Heart right ventricle (tissue), 16 donors: Measurements from ENCODE around the gene NARF. TPM values are rescaled to one million over a fixed set of nuclear protein-coding genes. Genes with fewer than 3 reads are reported as not detected.
"Not testable (repeated sequence)": the region's sequence is repeated elsewhere in the genome, so short reads cannot be mapped to it uniquely, and the experiment has no call there.

Experiments
- ATAC-seq, 8 donors: fragments of 200-7000 bp; cut with Tn5 transposase; one replicate each; pipeline ENCODE4 v1.9.1; 2020; ENCODE audit warnings: mild to moderate bottlenecking in 8 of 8, moderate library complexity in 8 of 8, moderate number of reproducible peaks in 1 of 8
- DNase-seq, 2 donors: peaks; one replicate each; pipeline ENCODE4 v3.0.0-alpha.2; 2020
- H3K27ac ChIP-seq, 10 donors: fragments of 200-600 bp; sonication (generic) in 2 of 10; one replicate each; pipeline versions ENCODE4 v1.5.0 to v1.8.0; 2020 to 2022; ENCODE audit warnings: mild to moderate bottlenecking in 3 of 10
- H3K27me3 ChIP-seq, 7 donors: fragments of 200-600 bp; one replicate each; pipeline ENCODE4 v1.8.0; 2021 to 2022; ENCODE audit warnings: mild to moderate bottlenecking in 2 of 7
- H3K36me3 ChIP-seq, 9 donors: fragments of 200-600 bp; sonication (generic) in 1 of 9; one replicate each; pipeline versions ENCODE4 v1.5.0 to v1.8.0; 2020 to 2022; ENCODE audit warnings: mild to moderate bottlenecking in 2 of 9
- H3K4me1 ChIP-seq, 9 donors: fragments of 200-600 bp; sonication (generic) in 1 of 9; one replicate each; pipeline versions ENCODE4 v1.5.0 to v1.8.0; 2020 to 2022; ENCODE audit warnings: mild to moderate bottlenecking in 4 of 9
- H3K4me3 ChIP-seq, 10 donors: fragments of 200-600 bp; sonication (generic) in 2 of 10; one replicate each; pipeline versions ENCODE4 v1.5.0 to v1.8.0; 2020 to 2022; ENCODE audit warnings: mild to moderate bottlenecking in 7 of 10, moderate library complexity in 2 of 10
- H3K9me3 ChIP-seq, 11 donors: fragments of 200-600 bp in 10 of 11; sonication (generic) in 2 of 11; one replicate each; pipeline versions ENCODE4 v1.5.0 to v1.8.0; 2013 to 2022; ENCODE audit warnings: mild to moderate bottlenecking in 2 of 11, control low read depth in 1 of 11, moderate library complexity in 1 of 11
- WGBS, 2 donors: extraction: QIAGEN DNeasy Blood & Tissue Kit; methylation state at CpG; one replicate each; pipeline ENCODE4 v1.1.7; 2013; ENCODE audit warnings: inconsistent platforms in 1 of 2; 5-methylcytosine and 5-hydroxymethylcytosine counted together
- intact Hi-C, 10 donors: fragments of 100-400 bp; cut with DNase I; formaldehyde crosslinking; loops; one replicate each; pipeline versions ENCODE4 v1.11.1 to v1.14.2; 2022
- polyA plus RNA-seq, 2 donors: library from polyadenylated mRNA; stranded (reverse); fragments of 200-250 nt; gene quantifications; one replicate each; pipeline ENCODE4 v1.2.3, GENCODE V29; 2013
- total RNA-seq, 10 donors: library from RNA; stranded (reverse); fragmentation: NEBNext Ultra II Directional in 3 of 10; extraction: Animal tissue kit (Norgen Biotek cat#: 25700) in 3 of 10; gene quantifications; one replicate each; pipeline versions ENCODE4 v1.2.1 to v1.2.4, GENCODE V29; 2021 to 2023
- TF ChIP-seq, protein P1 (sequence below), 9 donors: fragments of 200-600 bp; sonication (generic) in 2 of 9; IDR thresholded peaks; one replicate each; pipeline versions ENCODE4 v1.5.0 to v1.8.0; 2021 to 2022; ENCODE audit warnings: antibody characterized with exemption in 9 of 9, mild to moderate bottlenecking in 5 of 9, moderate library complexity in 1 of 9
- donor health status: Arrhythmogenic right ventricular cardiomyopathy.
- donor health status: ischemic (EF 13 %, LVEDD 7.1; RV severe dilation, severe dysfunction).
- donor health status: healthy with polysubstance abuse.
- donor health status: DM: no; HTN: yes; CAD: no.
- donor health status: DM: no; HTN: no; CAD: no.
- donor health status: ischemic (EF 25% LVEDD 6.9; RV normal size, moderate dysfunction).
- donor health status: ischemic (EF 25% LVEDD 5.7; RV mildly dilated, moderate dysfunction).
- donor health status: healthy.
- donor health status: DM: yes; HTN: yes; CAD: no.
- donor health status: Ischemic cardiomyopathy.
- donor health status: ischemic (EF 35%, LVEDD 5.7; RV mildly dilated, moderate dysfunction).
- donor health status: nonischemic (EF 11% LVEDD 7.7; RV severe dilation, severe dysfunction).
- donor health status: DM: yes; HTN: yes; CAD: no.
- donor health status: PGD.
- donor health status: ischemic (EF 29% LVEDD 5.4; RV normal size, mild dysfunction).
- donor health status: nonischemic (EF 23%, LVEDD 6.1; RV moderate dilation, normal function).

Gene NARF
- total and polyA plus RNA-seq, 12 donors = 48.4 to 179 (median 64.5) TPM

DNA sequence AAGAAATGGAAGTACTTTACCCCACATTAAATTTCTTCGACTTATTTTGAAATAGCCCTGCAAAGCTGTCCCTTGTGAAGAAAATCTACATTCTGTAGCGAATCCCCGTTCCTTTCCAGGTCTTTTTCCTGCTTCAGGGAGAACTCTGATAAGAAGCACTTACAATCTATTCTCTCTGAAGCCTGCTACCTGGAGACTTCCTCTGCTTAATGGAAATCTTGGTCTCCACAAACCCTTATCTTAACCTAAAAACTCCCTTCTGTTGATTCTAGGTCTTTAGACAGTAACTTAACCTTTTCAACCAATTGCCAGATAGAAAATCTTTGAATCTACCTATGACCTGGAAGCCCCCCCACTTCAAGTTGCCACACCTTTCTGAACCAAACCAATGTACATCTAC is 6.4 kb upstream of the NARF start:
- Histone ChIP-seq H3K4me1 (peaks cover 4 to 44% (median 33%) of the 10 kb centered on the region in 9 donors), H3K27ac (peak overlapping the region in 8 of 10 donors; percentile 92 to 99 (median 94)), H3K27me3 (no peaks in the 10 kb centered on the region), H3K4me3 (no peak overlapping the region), H3K36me3 (peaks cover 0 to 9% (median 0%) of the 10 kb centered on the region in 9 donors), H3K9me3 (no peaks in the 10 kb centered on the region)
- ATAC-seq = no peak
- WGBS, 2 donors = 94 to 96% methylated on average over 3 of the region's 3 CpGs
- intact Hi-C loops = loop anchor here in 2 of 10 donors (5.0 to 10.0 kb wide), 2 partner anchors 35 to 103 kb away; partner anchors contain the start of genes HEXD (in 1 of the 2) and OGFOD3 (in 1 of the 2)
- TF ChIP-seq, protein P1, sequence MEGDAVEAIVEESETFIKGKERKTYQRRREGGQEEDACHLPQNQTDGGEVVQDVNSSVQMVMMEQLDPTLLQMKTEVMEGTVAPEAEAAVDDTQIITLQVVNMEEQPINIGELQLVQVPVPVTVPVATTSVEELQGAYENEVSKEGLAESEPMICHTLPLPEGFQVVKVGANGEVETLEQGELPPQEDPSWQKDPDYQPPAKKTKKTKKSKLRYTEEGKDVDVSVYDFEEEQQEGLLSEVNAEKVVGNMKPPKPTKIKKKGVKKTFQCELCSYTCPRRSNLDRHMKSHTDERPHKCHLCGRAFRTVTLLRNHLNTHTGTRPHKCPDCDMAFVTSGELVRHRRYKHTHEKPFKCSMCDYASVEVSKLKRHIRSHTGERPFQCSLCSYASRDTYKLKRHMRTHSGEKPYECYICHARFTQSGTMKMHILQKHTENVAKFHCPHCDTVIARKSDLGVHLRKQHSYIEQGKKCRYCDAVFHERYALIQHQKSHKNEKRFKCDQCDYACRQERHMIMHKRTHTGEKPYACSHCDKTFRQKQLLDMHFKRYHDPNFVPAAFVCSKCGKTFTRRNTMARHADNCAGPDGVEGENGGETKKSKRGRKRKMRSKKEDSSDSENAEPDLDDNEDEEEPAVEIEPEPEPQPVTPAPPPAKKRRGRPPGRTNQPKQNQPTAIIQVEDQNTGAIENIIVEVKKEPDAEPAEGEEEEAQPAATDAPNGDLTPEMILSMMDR (IDR thresholded peaks at IDR 0.05) = no peak
- DNase-seq = no peak

DNA sequence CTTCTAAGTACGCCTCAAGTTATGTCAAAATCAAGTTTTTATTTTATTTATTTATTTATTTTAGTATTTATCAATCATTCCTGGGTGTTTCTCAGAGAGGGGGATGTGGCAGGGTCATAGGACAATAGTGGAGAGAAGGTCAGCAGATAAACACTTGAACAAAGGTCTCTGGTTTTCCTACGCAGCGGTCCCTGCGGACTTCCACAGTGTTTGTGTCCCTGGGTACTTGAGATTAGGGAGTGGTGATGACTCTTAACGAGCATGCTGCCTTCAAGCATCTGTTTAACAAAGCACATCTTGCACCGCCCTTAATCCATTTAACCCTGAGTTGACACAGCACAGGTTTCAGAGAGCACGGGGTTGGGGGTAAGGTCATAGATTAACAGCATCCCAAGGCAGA is 5.4 kb upstream of the NARF start:
- H3K27me3 ChIP-seq, H3K36me3 ChIP-seq, H3K9me3 ChIP-seq, ATAC-seq, H3K4me3 ChIP-seq, H3K27ac ChIP-seq, DNase-seq: not testable (repeated sequence)
- intact Hi-C loops = loop anchor here in 2 of 10 donors (5.0 to 10.0 kb wide), 2 partner anchors 36 to 102 kb away; partner anchors contain the start of genes HEXD (in 1 of the 2) and OGFOD3 (in 1 of the 2)
- H3K4me1 ChIP-seq = peaks cover 9 to 46% (median 39%) of the 10 kb centered on the region in 9 donors
- WGBS, 2 donors = 83 to 91% methylated on average over 7 of the region's 7 CpGs

DNA sequence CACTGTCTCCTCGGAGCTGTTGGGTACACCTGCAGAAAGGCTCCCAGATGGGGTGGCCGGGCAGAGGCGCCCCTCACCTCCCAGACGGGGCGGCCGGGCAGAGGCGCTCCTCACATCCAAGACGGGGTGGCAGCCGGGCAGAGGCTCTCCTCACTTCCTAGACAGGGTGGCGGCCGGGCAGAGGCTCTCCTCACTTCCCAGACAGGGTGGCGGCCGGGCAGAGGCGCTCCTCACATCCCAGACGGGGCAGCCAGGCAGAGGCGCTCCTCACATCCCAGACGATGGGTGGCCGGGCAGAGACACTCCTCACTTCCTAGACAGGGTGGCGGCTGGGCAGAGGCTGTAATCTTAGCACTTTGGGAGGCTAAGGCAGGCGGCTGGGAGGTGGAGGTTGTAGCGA is 4.8 kb upstream of the NARF start:
- H3K4me1 ChIP-seq = peaks cover 9 to 46% (median 39%) of the 10 kb centered on the region in 9 donors
- H3K27me3 ChIP-seq, H3K9me3 ChIP-seq, ATAC-seq, H3K36me3 ChIP-seq, DNase-seq, H3K27ac ChIP-seq, H3K4me3 ChIP-seq: not testable (repeated sequence)
- WGBS, 2 donors = 95 to 96% methylated on average over 21 of the region's 21 CpGs
- intact Hi-C loops = loop anchor here in 2 of 10 donors (5.0 to 10.0 kb wide), 2 partner anchors 36 to 101 kb away; partner anchors contain the start of genes HEXD (in 1 of the 2) and OGFOD3 (in 1 of the 2)

DNA sequence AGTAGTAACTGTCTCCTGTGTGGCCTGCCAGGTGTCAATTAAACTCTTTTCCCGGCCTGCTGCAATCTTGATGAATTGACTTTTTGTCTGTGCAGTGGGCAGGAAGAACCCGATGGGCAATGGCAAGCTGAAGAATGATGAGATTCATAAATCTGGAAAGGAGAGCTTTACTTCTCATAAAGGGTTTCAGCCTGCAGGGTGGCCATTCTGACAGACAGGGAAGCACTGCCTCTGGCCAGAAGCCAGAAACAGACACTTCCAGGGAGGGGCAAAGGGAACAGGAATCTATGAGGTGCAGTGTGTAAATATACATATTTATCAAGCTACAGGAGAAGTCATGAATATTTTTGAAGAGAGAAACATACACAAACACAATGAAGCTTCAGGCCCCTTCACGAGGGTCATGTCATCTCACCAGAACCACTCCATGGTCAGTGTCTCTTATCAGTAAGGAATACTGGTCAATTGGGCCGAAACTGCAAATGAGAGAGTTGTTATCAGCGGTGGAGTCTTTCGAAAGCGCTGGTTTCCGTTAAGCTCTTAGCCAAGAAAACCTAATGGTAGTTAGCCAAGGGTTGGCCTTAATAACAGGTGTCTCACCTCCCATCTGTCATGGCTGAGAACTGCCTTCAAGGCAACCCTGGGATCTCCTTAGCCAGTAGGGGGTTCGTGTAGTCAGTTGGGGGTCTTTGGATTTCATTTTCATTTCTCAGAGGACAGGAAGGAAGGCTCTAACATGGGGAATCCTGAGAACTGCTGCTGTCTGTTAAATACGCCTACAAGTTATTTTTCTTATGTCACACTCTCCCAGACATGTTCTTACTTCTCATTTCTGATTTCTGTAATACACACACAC is 1.2 kb upstream of the NARF start:
- H3K27me3 ChIP-seq = no peaks in the 10 kb centered on the region
- H3K9me3 ChIP-seq = no peaks in the 10 kb centered on the region
- H3K4me3 ChIP-seq = peak overlapping the region in 9 of 10 donors; percentile 71 to 99 (median 92)
- H3K27ac ChIP-seq = peak overlapping the region; percentile 99 to 100 (median 100)
- intact Hi-C loops = loop anchor here in 3 of 10 donors (5.0 to 10.0 kb wide), 3 partner anchors 40 to 98 kb away; partner anchors contain the start of genes HEXD (in 2 of the 3) and OGFOD3 (in 2 of the 3)
- peaks cover 0 to 26% (median 18%) of the 10 kb centered on the region in 9 donors for H3K36me3 ChIP-seq
- no peak for ATAC-seq
- H3K4me1 ChIP-seq = peaks cover 10 to 36% (median 31%) of the 10 kb centered on the region in 9 donors
- WGBS, 2 donors = 49 to 56% methylated on average over 10 of the region's 10 CpGs
- TF ChIP-seq, protein P1 (IDR thresholded peaks at IDR 0.05) = no peak
- no peak for DNase-seq

DNA sequence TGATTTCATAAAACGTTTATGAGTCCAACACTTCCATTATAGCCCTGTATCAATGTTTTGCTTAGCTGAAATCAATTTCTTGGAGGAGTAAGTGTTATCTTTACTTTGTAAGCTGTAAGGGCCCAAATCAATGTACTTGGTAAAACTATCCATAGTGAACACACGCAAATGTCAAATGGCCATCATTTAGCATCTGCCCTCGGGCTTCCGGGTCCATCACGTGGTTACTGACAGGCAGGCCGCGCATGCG is 687 bp upstream of the NARF start:
- Histone ChIP-seq H3K9me3 (no peaks in the 10 kb centered on the region), H3K4me1 (peaks cover 10 to 36% (median 32%) of the 10 kb centered on the region in 9 donors), H3K36me3 (peaks cover 0 to 32% (median 18%) of the 10 kb centered on the region in 9 donors), H3K27ac (peak overlapping the region; percentile 99 to 100 (median 100)), H3K27me3 (no peaks in the 10 kb centered on the region), H3K4me3 (peak overlapping the region; percentile 34 to 99 (median 88))
- WGBS, 2 donors = 0 to 2% methylated on average over 8 of the region's 8 CpGs
- TF ChIP-seq, protein P1 (IDR thresholded peaks at IDR 0.05) = no peak
- no peak for ATAC-seq
- no peak for DNase-seq
- intact Hi-C loops = loop anchor here in 3 of 10 donors (5.0 to 10.0 kb wide), 3 partner anchors 39 to 97 kb away; partner anchors contain the start of genes HEXD (in 2 of the 3) and OGFOD3 (in 2 of the 3)
